NCI-H2081 (cell line): ENCODE data around the gene TSPAN14.
"Not testable (repeated sequence)": the region's sequence is repeated elsewhere in the genome, so short reads cannot be mapped to it uniquely, and the experiment has no call there.

Experiments used
- DNase-seq, 2 experiments: peaks; one replicate each; lab custom pipeline; 2025; lab: John Stamatoyannopoulos, UW

The TSPAN14 gene

GRCh38 chr10:80526742-80527141, 72.6 kb downstream of the TSPAN14 start:
- DNase-seq = no peak

- no peak for DNase-seq
These were observed 74.1 kb downstream of the TSPAN14 start for GRCh38 chr10:80528185-80528700.

- DNase-seq = no peak
These were observed 74.8 kb downstream of the TSPAN14 start for GRCh38 chr10:80528901-80529300.

DNA sequence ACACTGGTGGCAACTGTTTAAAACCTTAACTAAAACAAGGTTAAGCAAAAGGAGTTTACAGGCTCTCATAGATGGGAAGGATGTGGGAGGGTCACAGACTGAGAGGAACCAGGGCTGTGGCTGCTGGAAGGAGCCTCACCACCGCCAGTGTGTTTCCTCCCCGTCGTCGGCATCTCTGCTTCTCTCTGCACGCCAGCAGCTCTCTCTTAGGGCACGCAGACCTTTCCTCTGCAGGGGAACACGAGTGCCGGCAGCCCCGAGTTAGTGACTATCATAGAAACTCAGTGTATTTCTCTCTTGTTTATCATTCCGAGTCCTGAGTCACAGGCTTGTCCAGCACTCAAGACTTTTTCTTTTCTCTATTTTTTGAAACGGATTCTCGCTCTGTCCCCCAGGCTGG, 75.5 kb downstream of the TSPAN14 start:
- no peak for DNase-seq

- no peak for DNase-seq
These were observed 76.1 kb downstream of the TSPAN14 start for GRCh38 chr10:80530251-80530650.

DNA sequence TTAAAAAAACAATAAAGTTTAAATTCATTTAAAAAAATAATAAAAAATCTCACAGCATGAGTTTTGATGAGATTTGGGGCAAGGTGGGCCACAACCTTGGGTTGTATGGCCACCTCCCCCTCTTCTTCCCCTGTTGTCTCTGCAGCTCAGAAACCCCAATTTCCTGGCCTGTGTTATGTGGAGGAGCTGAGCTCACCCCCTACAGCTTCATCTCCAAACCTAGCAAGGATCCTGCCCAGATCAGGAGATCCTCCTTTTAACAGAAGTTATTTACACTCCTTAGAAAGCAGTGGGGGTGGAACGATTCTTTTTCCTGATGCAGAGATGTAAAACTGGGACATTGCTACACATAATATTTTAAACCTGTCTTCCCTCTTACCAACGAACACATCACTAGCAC, 76.7 kb downstream of the TSPAN14 start:
- DNase-seq = no peak

- no peak for DNase-seq
These were observed 78.5 kb downstream of the TSPAN14 start for GRCh38 chr10:80532571-80532970.

DNA sequence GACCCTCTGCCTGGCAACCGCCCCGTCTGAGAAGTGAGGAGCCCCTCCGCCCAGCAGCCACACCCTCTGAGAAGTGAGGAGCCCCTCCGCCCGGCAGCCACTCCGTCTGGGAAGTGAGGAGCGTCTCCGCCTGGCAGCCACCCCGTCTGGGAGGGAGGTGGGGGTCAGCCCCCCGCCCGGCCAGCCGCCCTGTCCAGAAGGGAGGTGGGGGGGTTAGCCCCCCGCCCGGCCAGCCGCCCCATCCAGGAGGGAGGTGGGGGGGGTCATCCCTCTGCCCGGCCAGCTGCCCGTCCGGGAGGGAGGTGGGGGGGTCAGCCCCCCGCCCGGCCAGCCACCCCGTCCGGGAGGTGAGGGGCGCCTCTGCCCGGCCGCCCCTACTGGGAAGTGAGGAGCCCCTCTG, 79.9 kb downstream of the TSPAN14 start:
- DNase-seq = not testable (repeated sequence)

- DNase-seq = not testable (repeated sequence)
These were observed 80.5 kb downstream of the TSPAN14 start for GRCh38 chr10:80534646-80535045.

DNA sequence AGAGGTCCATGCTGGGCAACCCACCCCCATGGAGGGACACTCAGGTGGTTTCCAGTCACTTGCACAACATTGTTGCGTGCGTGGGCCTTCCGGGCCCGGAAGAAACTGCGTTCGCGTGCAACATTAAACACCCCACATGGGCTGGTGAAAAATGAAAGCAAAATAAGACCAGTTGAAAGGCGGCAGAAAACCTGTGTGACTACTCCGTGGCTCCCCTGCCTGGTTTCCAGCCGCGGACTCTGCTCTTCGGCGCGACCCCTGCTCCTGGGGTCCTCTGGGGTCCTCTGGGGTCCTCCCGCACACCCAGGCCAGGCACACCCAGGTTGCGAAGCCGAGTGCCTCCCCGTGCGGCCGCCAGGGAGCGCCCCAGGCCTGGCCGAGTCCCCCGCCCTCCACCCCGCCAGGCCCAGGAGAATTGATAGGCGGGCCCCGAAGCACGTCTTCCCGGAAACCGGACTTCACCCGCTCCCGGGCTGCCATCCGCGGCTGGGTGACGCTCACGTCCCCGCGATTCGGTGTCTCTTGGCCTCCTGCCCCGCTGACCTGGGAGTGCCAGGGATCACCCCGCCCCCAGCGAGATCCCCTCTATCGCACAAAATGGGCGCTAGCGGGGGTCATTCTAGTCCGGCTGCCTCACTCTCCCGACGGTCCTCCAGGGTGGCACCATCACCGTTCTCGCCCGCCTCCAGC, 81.7 kb downstream of the TSPAN14 start:
- peak; percentile 51 to 55 for DNase-seq

- DNase-seq = no peak
These were observed 82.3 kb downstream of the TSPAN14 start for GRCh38 chr10:80536361-80536835.

DNA sequence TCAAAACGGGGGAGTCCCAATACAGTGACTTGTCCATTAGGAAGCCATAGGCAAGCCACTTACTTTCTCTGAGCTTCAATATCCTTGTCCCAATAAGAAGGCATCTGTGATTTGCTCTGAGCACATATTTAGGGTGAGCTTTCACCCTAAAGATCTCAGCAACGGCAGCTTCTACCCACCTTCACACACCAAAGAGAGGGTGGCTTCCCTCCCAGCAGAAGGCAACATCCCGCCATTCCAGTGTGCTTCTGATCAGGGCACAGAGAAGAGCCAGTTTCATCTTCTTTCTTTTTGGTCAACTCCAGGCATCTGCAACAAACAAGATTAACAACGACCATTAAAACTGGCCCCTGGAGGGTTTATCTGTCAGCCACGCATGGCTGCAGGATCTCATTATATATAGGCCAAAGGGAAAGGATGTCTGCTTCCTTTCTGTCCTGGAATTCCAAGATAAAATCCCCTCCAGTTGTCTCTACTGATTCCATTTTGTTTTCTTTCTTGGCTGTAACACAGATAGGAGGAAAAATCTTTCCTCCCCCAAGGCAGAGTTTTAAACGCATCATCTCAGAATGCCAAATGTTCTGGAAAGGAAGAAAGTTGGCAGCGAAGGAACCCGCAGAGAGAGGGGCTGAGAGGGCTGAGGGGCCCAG, 83.1 kb downstream of the TSPAN14 start:
- DNase-seq = no peak

DNA sequence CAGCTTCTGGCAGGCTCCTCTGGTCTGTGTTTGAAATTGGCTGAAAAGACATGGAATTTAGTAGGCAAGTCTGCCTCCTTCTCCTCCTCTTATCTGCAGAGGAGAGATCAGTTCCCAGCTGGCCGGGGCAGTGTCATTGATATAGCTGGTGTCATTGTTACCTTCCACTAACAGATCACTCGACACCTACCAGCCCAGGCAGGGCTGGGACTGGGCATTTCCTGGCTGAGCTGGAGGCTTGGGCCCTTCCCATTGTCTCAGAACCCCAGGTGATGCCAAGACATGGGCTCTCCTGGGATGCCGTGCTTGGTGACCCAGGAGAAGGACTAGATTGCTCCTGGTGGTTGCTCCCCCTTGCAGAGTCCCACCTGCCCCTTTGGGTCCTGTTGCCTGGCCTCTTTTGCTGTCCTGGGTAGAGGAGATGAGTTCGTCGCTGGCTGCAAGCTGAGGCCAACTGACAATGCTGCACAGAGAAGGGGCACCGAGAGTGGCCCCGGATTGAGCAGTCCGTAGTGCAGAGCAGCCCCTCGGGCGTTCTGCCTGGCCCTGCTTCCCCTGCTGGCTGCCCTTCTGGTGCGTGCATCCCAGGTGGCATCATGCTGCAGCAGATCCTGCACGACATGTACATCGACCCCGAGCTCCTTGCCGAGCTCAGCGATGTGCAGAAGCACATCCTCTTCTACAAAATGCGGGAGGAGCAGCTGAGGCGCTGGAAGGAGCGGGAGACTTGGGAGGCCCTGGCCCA, 83.8 kb downstream of the TSPAN14 start, which contains the start of gene SH2D4B:
Gene SH2D4B, plus strand, starts transcription at position 167 of the 745 bp plus-strand sequence. Its CDS starts 430 bp downstream, at position 597.
- no peak for DNase-seq

DNA sequence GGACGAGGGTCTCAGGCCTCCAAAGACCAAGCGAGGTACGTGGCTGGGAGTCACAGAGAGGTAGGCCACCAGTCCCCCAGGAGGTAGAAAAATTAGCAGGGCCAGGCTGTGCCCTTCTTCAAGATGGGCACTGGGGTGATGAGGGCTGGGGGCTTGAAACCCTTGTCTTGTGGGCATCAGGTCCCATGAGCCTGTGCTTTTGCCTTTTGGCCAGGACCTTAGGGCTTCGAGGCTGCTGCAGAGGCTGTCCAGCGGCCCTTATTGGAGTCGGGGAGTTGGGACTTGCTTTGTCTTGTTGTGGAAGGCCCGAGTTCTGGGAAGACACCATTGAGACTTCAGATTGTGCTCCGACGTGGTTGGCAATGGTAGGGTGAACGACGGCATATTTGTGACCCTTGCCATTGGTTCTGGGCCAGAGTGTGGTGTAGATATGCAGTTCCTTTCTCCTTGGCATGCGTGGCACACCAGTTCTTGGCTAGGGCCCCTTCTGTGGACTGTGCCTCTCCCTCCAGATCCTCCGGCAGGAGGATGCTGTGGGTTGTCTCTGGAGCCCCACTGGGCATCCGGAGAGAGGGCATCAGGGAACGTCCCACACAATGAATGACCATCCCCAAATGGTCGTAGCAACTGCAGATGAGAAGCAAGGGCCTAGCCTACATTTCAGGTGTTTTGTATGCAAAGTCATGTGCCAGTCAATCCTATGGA, 84.5 kb downstream of the TSPAN14 start:
- DNase-seq = no peak

GRCh38 chr10:80539421-80540031, 85.4 kb downstream of the TSPAN14 start:
- no peak for DNase-seq

GRCh38 chr10:80540136-80540535, 86.0 kb downstream of the TSPAN14 start:
- no peak for DNase-seq

DNA sequence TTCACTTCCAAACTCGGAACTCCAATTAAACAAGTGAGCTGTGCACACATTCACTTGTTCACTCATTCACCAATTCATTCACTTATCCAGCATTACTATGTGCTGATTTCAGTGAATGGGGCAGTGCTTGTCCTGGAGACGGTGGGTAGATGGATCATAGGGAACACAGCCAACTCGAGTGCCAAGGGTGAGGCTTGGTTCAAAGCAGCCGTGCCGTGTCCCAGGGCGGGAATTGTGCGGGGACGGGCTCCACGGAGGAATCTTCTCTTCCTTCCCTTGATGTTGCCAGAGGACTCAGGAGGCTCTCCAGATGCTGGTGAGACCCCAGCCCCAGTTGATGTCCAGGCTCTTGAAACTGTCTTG, 86.5 kb downstream of the TSPAN14 start:
- no peak for DNase-seq

- no peak for DNase-seq
These were observed 87.1 kb downstream of the TSPAN14 start for GRCh38 chr10:80540981-80541750.

GRCh38 chr10:80542053-80542452, 87.9 kb downstream of the TSPAN14 start:
- no peak for DNase-seq

DNA sequence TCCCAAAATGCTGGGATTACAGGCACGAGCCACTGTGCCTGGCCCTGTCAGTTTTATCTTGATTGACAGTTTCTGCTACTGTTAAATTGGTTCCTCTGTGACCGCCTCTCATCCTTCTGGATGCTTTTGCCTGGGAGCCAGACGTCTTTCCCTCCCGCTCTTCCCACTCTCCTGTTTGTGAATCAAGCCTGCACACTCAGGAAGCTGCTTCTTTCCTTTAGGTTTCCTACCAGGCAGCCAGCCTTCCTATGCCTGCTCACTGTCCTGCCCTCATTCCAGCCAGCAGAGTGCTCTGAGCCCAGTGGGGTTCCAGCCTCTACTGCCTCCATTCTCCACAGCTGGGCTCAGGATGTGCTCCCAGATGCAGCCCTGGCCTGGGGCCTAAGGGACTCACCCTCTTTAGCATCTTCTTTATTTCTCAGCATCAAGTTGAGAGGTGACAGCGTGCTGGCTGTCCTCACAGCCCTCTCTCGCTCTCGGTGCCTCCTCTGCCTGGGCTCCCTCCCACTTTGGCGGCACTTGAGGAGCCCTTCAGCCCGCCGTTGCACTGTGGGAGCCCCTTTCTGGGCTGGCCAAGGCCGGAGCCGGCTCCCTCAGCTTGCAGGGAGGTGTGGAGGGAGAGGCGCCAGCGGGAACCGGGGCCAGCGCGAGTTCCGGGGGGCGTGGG, 88.7 kb downstream of the TSPAN14 start:
- no peak for DNase-seq
